BE2C (cell line): ENCODE measurements around the gene SLC5A2.

Source experiments
- DNase-seq: peaks from one replicate; pipeline ENCODE4 v3.0.0-alpha.2; 2020
- H3K27me3 ChIP-seq: fragments of 250-450 bp; sonication (Bioruptor Pico); 2 replicates; pipeline ENCODE4 v1.5.1; 2020; ENCODE audit warnings: mild to moderate bottlenecking
- H3K36me3 ChIP-seq: fragments of 250-450 bp; sonication (Bioruptor Pico); 2 replicates; pipeline ENCODE4 v1.5.1; 2020; ENCODE audit warnings: mild to moderate bottlenecking
- H3K4me1 ChIP-seq: fragments of 250-450 bp; sonication (Bioruptor Pico); 2 replicates; pipeline ENCODE4 v1.5.1; 2020
- H3K4me3 ChIP-seq: 2 replicates; pipeline ENCODE4 v1.5.1; 2011; ENCODE audit warnings: low read depth, low read length
- H3K9me3 ChIP-seq: fragments of 250-450 bp; sonication (Bioruptor Pico); 2 replicates; pipeline ENCODE4 v1.5.1; 2020
- TF ChIP-seq, protein P1 (sequence below): IDR thresholded peaks from 2 replicates; pipeline ENCODE4 v1.5.1; 2012; ENCODE audit warnings: mild to moderate bottlenecking, low read depth, low read length

SLC5A2 gene

DNA sequence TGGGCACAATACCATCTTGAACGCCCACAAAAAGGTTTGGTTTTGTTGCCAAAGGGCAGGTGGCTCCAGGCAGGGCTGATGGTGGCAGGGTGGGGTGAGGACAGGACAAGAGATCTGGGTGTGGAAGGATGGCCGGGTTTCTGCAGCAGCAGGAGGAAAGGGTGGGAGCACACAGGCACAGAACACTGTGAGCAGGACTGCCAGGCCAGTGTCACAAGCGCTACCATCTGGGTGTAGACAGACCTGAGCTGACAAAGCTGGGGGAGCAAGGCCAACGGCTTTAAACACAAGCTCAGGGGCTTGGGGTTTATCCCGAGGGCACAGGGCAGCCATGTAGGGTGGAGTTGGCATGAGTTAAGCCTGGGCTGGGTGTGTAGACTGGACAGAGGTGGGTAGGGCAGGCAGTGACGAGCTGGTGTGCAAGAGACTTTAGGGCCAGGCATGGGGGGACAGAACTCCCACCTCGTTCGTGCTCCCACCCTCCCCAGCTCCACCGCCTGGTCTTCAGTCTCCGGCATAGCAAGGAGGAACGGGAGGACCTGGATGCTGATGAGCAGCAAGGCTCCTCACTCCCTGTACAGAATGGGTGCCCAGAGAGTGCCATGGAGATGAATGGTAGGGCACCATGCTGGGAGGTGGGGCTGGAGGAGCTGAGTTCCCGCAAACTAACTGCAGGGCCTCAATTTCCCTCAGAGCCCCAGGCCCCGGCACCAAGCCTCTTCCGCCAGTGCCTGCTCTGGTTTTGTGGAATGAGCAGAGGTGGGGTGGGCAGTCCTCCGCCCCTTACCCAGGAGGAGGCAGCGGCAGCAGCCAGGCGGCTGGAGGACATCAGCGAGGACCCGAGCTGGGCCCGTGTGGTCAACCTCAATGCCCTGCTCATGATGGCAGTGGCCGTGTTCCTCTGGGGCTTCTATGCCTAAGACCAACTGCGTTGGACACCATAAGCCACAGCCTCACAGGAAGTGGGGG, 7.0 kb downstream of the SLC5A2 start:
- Histone ChIP-seq H3K36me3 (no peaks in the 10 kb centered on the region), H3K4me1 (no peaks in the 10 kb centered on the region), H3K27me3 (peaks cover 14% of the 10 kb centered on the region), H3K4me3 (no peak overlapping the region), H3K9me3 (no peaks in the 10 kb centered on the region)
- DNase-seq = no peak
- TF ChIP-seq, protein P1, sequence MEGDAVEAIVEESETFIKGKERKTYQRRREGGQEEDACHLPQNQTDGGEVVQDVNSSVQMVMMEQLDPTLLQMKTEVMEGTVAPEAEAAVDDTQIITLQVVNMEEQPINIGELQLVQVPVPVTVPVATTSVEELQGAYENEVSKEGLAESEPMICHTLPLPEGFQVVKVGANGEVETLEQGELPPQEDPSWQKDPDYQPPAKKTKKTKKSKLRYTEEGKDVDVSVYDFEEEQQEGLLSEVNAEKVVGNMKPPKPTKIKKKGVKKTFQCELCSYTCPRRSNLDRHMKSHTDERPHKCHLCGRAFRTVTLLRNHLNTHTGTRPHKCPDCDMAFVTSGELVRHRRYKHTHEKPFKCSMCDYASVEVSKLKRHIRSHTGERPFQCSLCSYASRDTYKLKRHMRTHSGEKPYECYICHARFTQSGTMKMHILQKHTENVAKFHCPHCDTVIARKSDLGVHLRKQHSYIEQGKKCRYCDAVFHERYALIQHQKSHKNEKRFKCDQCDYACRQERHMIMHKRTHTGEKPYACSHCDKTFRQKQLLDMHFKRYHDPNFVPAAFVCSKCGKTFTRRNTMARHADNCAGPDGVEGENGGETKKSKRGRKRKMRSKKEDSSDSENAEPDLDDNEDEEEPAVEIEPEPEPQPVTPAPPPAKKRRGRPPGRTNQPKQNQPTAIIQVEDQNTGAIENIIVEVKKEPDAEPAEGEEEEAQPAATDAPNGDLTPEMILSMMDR = no peak

DNA sequence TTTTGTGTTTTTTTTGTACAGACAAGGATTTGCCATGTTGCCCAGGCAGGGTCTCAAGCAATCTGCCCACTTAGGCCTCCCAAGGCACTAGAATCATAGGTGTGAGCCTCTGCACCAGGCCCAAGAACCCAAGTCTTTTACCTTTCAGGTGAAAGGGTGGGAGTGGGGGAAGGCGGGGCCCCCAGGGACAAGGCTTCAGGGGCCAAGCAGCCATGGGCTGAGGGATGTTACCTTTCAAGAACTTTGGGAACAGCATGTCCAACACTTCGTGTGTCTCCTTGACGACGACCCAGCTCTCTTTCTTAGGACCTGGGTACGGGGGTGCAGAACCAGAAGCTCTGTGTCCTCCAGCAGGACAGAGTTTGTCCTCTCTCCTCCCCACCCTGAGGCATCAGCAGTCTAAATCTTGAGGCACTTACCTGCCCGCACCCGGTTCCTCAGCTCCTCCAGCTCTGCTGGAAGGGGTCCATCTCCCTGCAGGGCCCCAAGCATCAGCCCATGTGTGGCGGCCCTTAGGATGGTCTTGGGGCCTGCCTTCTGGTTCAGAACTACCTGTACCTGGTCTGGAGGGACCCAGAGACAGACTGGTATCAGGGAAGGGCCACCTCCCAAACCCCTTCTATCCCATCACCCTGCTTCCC, 9.0 kb downstream of the SLC5A2 start:
- TF ChIP-seq, protein P1 = no peak
- no peaks in the 10 kb centered on the region for H3K4me1 ChIP-seq
- H3K4me3 ChIP-seq = no peak overlapping the region
- peaks cover 14% of the 10 kb centered on the region for H3K27me3 ChIP-seq
- no peaks in the 10 kb centered on the region for H3K9me3 ChIP-seq
- no peaks in the 10 kb centered on the region for H3K36me3 ChIP-seq
- no peak for DNase-seq

DNA sequence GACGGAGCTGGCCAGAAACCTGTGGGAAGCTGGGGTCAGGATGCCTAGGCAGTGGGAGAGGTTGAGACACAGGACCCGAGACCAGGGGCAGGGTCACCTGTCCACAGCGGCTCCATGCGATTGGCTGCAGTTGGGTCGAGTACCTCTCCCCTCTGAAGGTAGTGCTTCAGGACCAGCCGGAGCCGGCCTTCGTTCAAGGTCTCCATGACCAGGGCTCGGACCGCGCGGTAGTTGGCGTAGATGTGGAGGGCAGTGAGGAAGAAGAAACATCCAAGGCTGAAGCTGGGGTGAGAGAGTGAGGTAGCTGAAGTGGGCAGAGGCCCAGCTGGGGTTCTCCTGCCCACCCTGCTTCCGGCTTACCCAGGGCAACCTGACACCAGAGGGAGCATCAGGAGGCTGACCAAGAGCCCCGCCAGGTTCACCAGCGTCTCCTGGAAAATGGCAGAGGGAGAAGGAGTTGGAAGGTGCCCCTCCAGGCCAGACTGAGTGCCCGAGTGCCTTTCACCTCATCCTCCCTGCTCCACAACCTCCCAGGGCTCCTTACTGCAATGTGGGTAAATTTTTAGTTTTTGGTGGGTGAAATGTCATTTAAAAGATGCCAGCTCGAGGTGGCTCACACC, 10.7 kb downstream of the SLC5A2 start:
- Histone ChIP-seq H3K27me3 (peaks cover under 1% of the 10 kb centered on the region; the same call in 1 of the 2 replicates), H3K9me3 (no peaks in the 10 kb centered on the region), H3K4me1 (no peaks in the 10 kb centered on the region), H3K36me3 (no peaks in the 10 kb centered on the region), H3K4me3 (no peak overlapping the region)
- TF ChIP-seq, protein P1 = no peak
- no peak for DNase-seq

DNA sequence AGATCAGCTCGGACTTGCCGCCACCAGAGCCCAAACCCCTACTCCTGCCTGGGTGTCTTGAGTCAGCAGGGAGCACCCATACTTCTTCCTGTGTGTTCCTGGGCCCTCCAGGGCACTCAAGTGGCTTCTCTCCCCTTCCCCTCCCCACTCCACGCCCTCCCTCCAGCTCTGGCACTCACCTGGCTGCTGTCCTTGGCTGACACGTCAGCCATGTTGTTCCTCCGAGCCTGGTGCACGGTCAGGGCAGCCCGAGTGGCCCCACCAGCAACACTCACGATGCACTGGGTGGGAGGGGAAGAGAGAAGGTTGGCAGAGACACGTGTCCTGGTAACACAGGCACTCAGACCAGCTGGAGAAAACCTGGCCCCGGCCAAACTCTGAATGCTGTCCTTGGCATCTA, 13.7 kb downstream of the SLC5A2 start:
- no peaks in the 10 kb centered on the region for H3K4me1 ChIP-seq
- DNase-seq = no peak
- TF ChIP-seq, protein P1 = no peak
- no peaks in the 10 kb centered on the region for H3K27me3 ChIP-seq
- no peaks in the 10 kb centered on the region for H3K36me3 ChIP-seq
- H3K4me3 ChIP-seq = no peak overlapping the region
- H3K9me3 ChIP-seq = no peaks in the 10 kb centered on the region

DNA sequence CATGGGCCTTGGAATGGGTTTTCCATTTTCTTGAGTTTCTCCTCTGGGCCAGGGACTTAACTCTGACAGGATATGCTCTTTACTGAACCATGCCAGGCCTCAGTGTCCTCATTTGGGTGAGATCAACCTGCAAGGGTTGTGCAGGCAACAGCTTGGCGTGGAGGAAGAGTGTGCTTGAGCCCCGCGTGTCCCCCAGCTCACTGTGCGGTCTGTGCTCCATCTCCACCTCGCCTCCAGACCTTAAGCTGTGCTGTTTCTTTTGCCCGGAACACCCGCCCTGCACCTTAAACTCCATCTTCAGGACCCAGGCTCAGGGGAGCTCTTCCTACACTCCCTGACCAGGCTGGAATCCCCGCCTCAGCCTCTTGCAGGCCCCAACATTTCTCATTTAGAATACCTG, 15.6 kb downstream of the SLC5A2 start:
- Histone ChIP-seq H3K4me1 (no peaks in the 10 kb centered on the region), H3K9me3 (no peaks in the 10 kb centered on the region), H3K36me3 (no peaks in the 10 kb centered on the region), H3K27me3 (no peaks in the 10 kb centered on the region), H3K4me3 (no peak overlapping the region)
- TF ChIP-seq, protein P1 = no peak
- DNase-seq = no peak
